Fibroblast of lung (primary cell): Measurements from ENCODE around the gene GAB2. TPM values are rescaled to one million over a fixed set of nuclear protein-coding genes. Genes with fewer than 3 reads are reported as not detected.

Source experiments
- DNase-seq, 2 donors: peaks; one replicate each; pipeline versions ENCODE4 v3.0.0 to v3.0.0-alpha.2; 2010; ENCODE audit warnings: low read depth in 2 of 2
- H2AFZ ChIP-seq: 2 replicates; pipeline ENCODE4 v1.5.1; 2012; ENCODE audit warnings: low read length, control low read depth, inconsistent platforms
- H3K27ac ChIP-seq: 2 replicates; pipeline ENCODE4 v1.5.1; 2011; ENCODE audit warnings: low read length, control low read depth; ENCODE audit not compliant: insufficient read depth
- H3K27me3 ChIP-seq: 2 replicates; pipeline ENCODE4 v1.5.1; 2011; ENCODE audit warnings: mild to moderate bottlenecking, low read length; ENCODE audit not compliant: control insufficient read depth, insufficient read depth
- H3K36me3 ChIP-seq: 2 replicates; pipeline ENCODE4 v1.5.1; 2011; ENCODE audit warnings: low read length; ENCODE audit not compliant: control insufficient read depth, insufficient read depth
- H3K4me1 ChIP-seq: 2 replicates; pipeline ENCODE4 v1.5.1; 2011; ENCODE audit warnings: low read length; ENCODE audit not compliant: control insufficient read depth, insufficient read depth; ENCODE audit errors: extremely low read depth
- H3K4me2 ChIP-seq: 2 replicates; pipeline ENCODE4 v1.5.1; 2011; ENCODE audit warnings: low read length, control low read depth; ENCODE audit not compliant: insufficient read depth; ENCODE audit errors: extremely low read depth
- H3K4me3 ChIP-seq, 4 experiments: fragments of 200-600 bp in 1 of 4; sonication (generic) in 1 of 4; replicated peaks in 1 of 4; 2 replicates each; pipeline ENCODE4 v1.5.1; 2011 to 2016; ENCODE audit warnings: low read length in 4 of 4, low read depth in 3 of 4, mild to moderate bottlenecking in 3 of 4, control low read depth in 2 of 4, inconsistent platforms in 1 of 4, mixed read lengths in 1 of 4; ENCODE audit not compliant: insufficient read depth in 1 of 4; ENCODE audit errors: control extremely low read depth in 1 of 4
- H3K79me2 ChIP-seq: 2 replicates; pipeline ENCODE4 v1.5.1; 2012; ENCODE audit warnings: mild to moderate bottlenecking, low read length, inconsistent platforms; ENCODE audit not compliant: control insufficient read depth, insufficient read depth
- H3K9ac ChIP-seq: 2 replicates; pipeline ENCODE4 v1.5.1; 2011; ENCODE audit warnings: mild to moderate bottlenecking, low read length, control low read depth; ENCODE audit not compliant: insufficient read depth
- H3K9me3 ChIP-seq: 2 replicates; pipeline ENCODE4 v1.5.1; 2012; ENCODE audit warnings: low read depth, low read length; ENCODE audit not compliant: control insufficient read depth, insufficient read depth
- H4K20me1 ChIP-seq: 2 replicates; pipeline ENCODE4 v1.5.1; 2011; ENCODE audit warnings: low read length; ENCODE audit not compliant: control insufficient read depth, insufficient read depth; ENCODE audit errors: extremely low read depth
- CTCF ChIP-seq, 2 donors: IDR thresholded peaks in 1 of 2; conservative IDR thresholded peaks in 1 of 2; 1 replicate in 1 of 2; 2 replicates in 1 of 2; pipeline ENCODE4 v1.5.1; 2011 to 2012; ENCODE audit warnings: low read length in 2 of 2, control low read depth in 1 of 2, inconsistent platforms in 1 of 2, low read depth in 1 of 2, mild to moderate bottlenecking in 1 of 2
- EZH2 ChIP-seq: IDR thresholded peaks from 2 replicates; pipeline ENCODE4 v1.5.1; 2012; ENCODE audit warnings: low read length, control low read depth, mild to moderate bottlenecking; ENCODE audit errors: missing control alignments
- polyA plus RNA-seq, 2 donors: library from polyadenylated mRNA; depleted of rRNA in 1 of 2; stranded (reverse) in 1 of 2; unstranded in 1 of 2; fragments of >200 nt; gene quantifications; 2 replicates each; pipeline ENCODE4 v1.2.1, GENCODE V29; 2011 to 2012; ENCODE audit warnings: missing spikeins in 1 of 2
- total RNA-seq: library from RNA; depleted of rRNA; stranded (reverse); fragments of >200 nt; gene quantifications from 2 replicates; pipeline ENCODE4 v1.2.1, GENCODE V29; 2014

Gene GAB2
- total and polyA plus RNA-seq, 2 donors (not counting 1 experiment from before 2014, with no cell fraction given), result 7.1 to 14.0 TPM

GRCh38 chr11:78384231-78384630, 33.4 kb downstream of the GAB2 start:
- Histone ChIP-seq H3K9me3 (no peaks in the 10 kb centered on the region), H3K27ac (no peak overlapping the region), H2AFZ (no peak overlapping the region), H4K20me1 (no peaks in the 10 kb centered on the region), H3K27me3 (no peaks in the 10 kb centered on the region), H3K4me3 (no peak overlapping the region), H3K4me2 (no peak overlapping the region), H3K9ac (no peak overlapping the region), H3K36me3 (no peaks in the 10 kb centered on the region), H3K4me1 (no peaks in the 10 kb centered on the region), H3K79me2 (no peaks in the 10 kb centered on the region)
- DNase-seq, result no peak
- TF ChIP-seq EZH2 (no peak), CTCF (conservative IDR thresholded peaks at IDR 0.05 in 1 of 2, IDR thresholded peaks at IDR 0.05 in 1 of 2; ENCODE audit: low read depth in 1 of 2, low read length in 2 of 2) (no peak)

GRCh38 chr11:78381865-78382264, 35.8 kb downstream of the GAB2 start:
- DNase-seq, result no peak
- no peak overlapping the region for H3K27ac ChIP-seq
- no peaks in the 10 kb centered on the region for H3K79me2 ChIP-seq
- H3K9me3 ChIP-seq, result no peaks in the 10 kb centered on the region
- no peaks in the 10 kb centered on the region for H3K4me1 ChIP-seq
- no peak overlapping the region for H3K4me2 ChIP-seq
- H4K20me1 ChIP-seq, result no peaks in the 10 kb centered on the region
- H2AFZ ChIP-seq, result no peak overlapping the region
- H3K27me3 ChIP-seq, result no peaks in the 10 kb centered on the region
- H3K9ac ChIP-seq, result no peak overlapping the region
- no peak overlapping the region for H3K4me3 ChIP-seq
- no peak for TF ChIP-seq EZH2
- no peaks in the 10 kb centered on the region for H3K36me3 ChIP-seq

GRCh38 chr11:78380615-78381051, 37.0 kb downstream of the GAB2 start:
- Histone ChIP-seq H3K9ac (no peak overlapping the region), H3K9me3 (no peaks in the 10 kb centered on the region), H3K4me3 (no peak overlapping the region), H4K20me1 (no peaks in the 10 kb centered on the region), H2AFZ (no peak overlapping the region), H3K4me2 (no peak overlapping the region), H3K27me3 (no peaks in the 10 kb centered on the region), H3K79me2 (no peaks in the 10 kb centered on the region), H3K36me3 (no peaks in the 10 kb centered on the region), H3K27ac (no peak overlapping the region), H3K4me1 (no peaks in the 10 kb centered on the region)
- TF ChIP-seq EZH2 (no peak), CTCF (conservative IDR thresholded peaks at IDR 0.05 in 1 of 2, IDR thresholded peaks at IDR 0.05 in 1 of 2; ENCODE audit: low read depth in 1 of 2, low read length in 2 of 2) (no peak)
- DNase-seq, result peak; percentile 37 to 65
